HepG2 (cell line): ENCODE measurements around the gene VPS52. TPM values are rescaled to one million over a fixed set of nuclear protein-coding genes. Genes with fewer than 3 reads are reported as not detected.
A peak's percentile ranks its signal among the peaks of the same experiment; 100 is the strongest.

ENCODE experiments used
- ARNTL ChIP-seq: sonication (generic); formaldehyde crosslinking; IDR thresholded peaks from 2 replicates; pipeline ENCODE4 v1.4.0; 2020; ENCODE audit warnings: mild to moderate bottlenecking, missing genetic modification reagents
- CEBPZ ChIP-seq: IDR thresholded peaks from 2 replicates; pipeline ENCODE4 v1.6.1; 2012; ENCODE audit warnings: low read length, improper control_type of control experiment
- DPF2 ChIP-seq: sonication (generic); formaldehyde crosslinking; IDR thresholded peaks from 2 replicates; pipeline ENCODE4 v1.4.0; 2020; ENCODE audit warnings: mild to moderate bottlenecking, low read depth, missing genetic modification reagents, borderline replicate concordance
- NR2F1 ChIP-seq, 2 experiments: fragments of 450-650 bp in 1 of 2; formaldehyde crosslinking in 1 of 2; IDR thresholded peaks; 2 replicates each; pipeline versions ENCODE4 v1.5.0 to v1.6.1; 2016 to 2020; ENCODE audit warnings: mild to moderate bottlenecking in 1 of 2, missing compliant biosample characterization in 1 of 2, missing genetic modification reagents in 1 of 2, moderate library complexity in 1 of 2
- ZFYVE20 ChIP-seq: sonication (generic); formaldehyde crosslinking; IDR thresholded peaks from 2 replicates; pipeline ENCODE4 v1.8.0; 2023; ENCODE audit warnings: low read depth, mild to moderate bottlenecking, moderate library complexity, missing genetic modification reagents, borderline replicate concordance
- ZNF12 ChIP-seq: sonication (generic); formaldehyde crosslinking; IDR thresholded peaks from 2 replicates; pipeline ENCODE4 v1.5.0; 2020; ENCODE audit warnings: missing genetic modification reagents
- ZNF20 ChIP-seq: sonication (generic); formaldehyde crosslinking; IDR thresholded peaks from 2 replicates; pipeline ENCODE4 v1.4.0; 2020; ENCODE audit warnings: mild to moderate bottlenecking, moderate library complexity, missing genetic modification reagents
- ZNF225 ChIP-seq: sonication (generic); formaldehyde crosslinking; IDR thresholded peaks from 2 replicates; pipeline ENCODE4 v1.4.0; 2020; ENCODE audit warnings: mild to moderate bottlenecking, missing genetic modification reagents
- ZNF260 ChIP-seq: sonication (generic); formaldehyde crosslinking; IDR thresholded peaks from 2 replicates; pipeline ENCODE4 v1.4.0; 2020; ENCODE audit warnings: missing genetic modification reagents, low read depth, mild to moderate bottlenecking, borderline replicate concordance
- ZNF737 ChIP-seq: sonication (generic); formaldehyde crosslinking; IDR thresholded peaks from 2 replicates; pipeline ENCODE4 v1.5.0; 2020; ENCODE audit warnings: missing genetic modification reagents, mild to moderate bottlenecking, borderline replicate concordance
- polyA plus RNA-seq, 8 experiments: library from polyadenylated mRNA; depleted of rRNA in 3 of 8; stranded (reverse) in 7 of 8; unstranded in 1 of 8; fragments of >200 nt; fragmentation: Illumina TruSeq in 4 of 8; extraction: Trizol in 4 of 8; gene quantifications; 2 replicates each; pipeline versions ENCODE4 v1.2.1 to v1.2.3, GENCODE V29; 2011 to 2016; ENCODE audit warnings: low read depth in 4 of 8, missing spikeins in 1 of 8, mixed read lengths in 1 of 8; ENCODE audit not compliant: insufficient read depth in 1 of 8
- total RNA-seq, 5 experiments: library from RNA; depleted of rRNA; stranded (reverse); fragments of >200 nt; fragmentation: Illumina TruSeq; extraction: Trizol; gene quantifications; 2 replicates each; pipeline ENCODE4 v1.2.3, GENCODE V29; 2016; ENCODE audit warnings: low read depth in 1 of 5
- TF ChIP-seq, protein P1 (sequence below): sonication (generic); formaldehyde crosslinking; IDR thresholded peaks from 2 replicates; pipeline ENCODE4 v1.4.0; 2020; ENCODE audit warnings: missing genetic modification reagents, borderline replicate concordance
- TF ChIP-seq, protein P2 (sequence below): sonication (generic); formaldehyde crosslinking; IDR thresholded peaks from 2 replicates; pipeline ENCODE4 v1.4.0; 2020; ENCODE audit warnings: missing genetic modification reagents, low read depth, mild to moderate bottlenecking, borderline replicate concordance

VPS52 gene
- total and polyA plus RNA-seq, 2 of the 13 experiments (the other 11 are each of a cell fraction or from before 2014, with no cell fraction given) = 48.9 to 85.5 TPM

DNA sequence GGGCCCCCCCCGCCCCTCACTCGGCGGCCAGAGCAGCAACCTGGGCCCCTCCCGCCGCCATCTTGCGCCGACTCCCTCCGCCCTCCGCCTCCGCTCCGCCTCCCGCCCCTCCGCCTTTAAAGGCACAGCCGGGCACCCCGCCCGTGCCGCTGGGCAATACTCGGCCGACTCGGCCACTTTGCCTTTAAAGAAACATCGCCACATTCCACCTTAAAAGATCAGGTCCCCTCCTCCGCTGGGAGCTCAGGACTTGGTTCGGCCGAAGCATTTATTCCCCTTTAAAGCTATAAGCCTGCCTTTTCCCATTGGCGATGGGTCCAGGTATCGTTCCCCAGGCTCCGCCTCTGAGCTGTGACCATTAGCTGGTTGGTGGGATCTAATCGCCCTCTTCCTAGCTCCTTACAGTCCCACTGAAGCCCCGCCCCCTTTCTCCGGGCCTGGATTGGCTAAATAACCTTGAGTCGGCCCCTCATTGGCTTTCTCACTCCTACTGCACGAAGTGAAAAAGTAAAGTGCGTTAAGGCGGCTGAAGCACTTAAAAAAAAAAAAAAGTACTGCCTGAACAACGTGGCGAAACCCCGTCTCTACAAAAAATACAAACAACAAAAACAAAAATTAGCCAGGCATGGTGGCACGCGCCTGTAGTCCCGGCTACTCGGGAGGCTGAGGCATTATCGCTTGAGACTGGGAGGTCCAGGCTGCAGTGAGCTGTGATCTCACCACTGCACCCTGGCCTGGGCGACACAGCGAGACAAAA, 46.2 kb upstream of the VPS52 start, which contains the start of gene ZBTB22 (continued):
- no peak for TF ChIP-seq ZNF12
- no peak; the same call in 1 of the 2 replicates for TF ChIP-seq ARNTL
- no peak for TF ChIP-seq NR2F1 (CRISPR knock-in tag; IDR thresholded peaks at IDR 0.05)
- TF ChIP-seq ZNF225 = no peak
- TF ChIP-seq ZNF20 (CRISPR knock-in tag) = no peak
- TF ChIP-seq, protein P1, sequence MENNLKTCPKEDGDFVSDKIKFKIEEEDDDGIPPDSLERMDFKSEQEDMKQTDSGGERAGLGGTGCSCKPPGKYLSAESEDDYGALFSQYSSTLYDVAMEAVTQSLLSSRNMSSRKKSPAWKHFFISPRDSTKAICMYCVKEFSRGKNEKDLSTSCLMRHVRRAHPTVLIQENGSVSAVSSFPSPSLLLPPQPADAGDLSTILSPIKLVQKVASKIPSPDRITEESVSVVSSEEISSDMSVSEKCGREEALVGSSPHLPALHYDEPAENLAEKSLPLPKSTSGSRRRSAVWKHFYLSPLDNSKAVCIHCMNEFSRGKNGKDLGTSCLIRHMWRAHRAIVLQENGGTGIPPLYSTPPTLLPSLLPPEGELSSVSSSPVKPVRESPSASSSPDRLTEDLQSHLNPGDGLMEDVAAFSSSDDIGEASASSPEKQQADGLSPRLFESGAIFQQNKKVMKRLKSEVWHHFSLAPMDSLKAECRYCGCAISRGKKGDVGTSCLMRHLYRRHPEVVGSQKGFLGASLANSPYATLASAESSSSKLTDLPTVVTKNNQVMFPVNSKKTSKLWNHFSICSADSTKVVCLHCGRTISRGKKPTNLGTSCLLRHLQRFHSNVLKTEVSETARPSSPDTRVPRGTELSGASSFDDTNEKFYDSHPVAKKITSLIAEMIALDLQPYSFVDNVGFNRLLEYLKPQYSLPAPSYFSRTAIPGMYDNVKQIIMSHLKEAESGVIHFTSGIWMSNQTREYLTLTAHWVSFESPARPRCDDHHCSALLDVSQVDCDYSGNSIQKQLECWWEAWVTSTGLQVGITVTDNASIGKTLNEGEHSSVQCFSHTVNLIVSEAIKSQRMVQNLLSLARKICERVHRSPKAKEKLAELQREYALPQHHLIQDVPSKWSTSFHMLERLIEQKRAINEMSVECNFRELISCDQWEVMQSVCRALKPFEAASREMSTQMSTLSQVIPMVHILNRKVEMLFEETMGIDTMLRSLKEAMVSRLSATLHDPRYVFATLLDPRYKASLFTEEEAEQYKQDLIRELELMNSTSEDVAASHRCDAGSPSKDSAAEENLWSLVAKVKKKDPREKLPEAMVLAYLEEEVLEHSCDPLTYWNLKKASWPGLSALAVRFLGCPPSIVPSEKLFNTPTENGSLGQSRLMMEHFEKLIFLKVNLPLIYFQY = peak; percentile 59; the same call in 1 of the 2 replicates
- TF ChIP-seq ZFYVE20 = no peak
- TF ChIP-seq DPF2 (CRISPR knock-in tag) = no peak
- TF ChIP-seq ZNF737 (CRISPR knock-in tag) = no peak
- no peak for TF ChIP-seq CEBPZ
- TF ChIP-seq, protein P2, sequence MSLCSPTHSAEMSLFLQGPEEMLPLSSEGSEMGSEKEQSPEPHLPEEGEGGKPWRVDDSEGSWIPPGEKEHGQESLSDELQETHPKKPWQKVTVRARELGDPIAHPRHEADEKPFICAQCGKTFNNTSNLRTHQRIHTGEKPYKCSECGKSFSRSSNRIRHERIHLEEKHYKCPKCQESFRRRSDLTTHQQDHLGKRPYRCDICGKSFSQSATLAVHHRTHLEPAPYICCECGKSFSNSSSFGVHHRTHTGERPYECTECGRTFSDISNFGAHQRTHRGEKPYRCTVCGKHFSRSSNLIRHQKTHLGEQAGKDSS (CRISPR knock-in tag) = no peak
- no peak for TF ChIP-seq ZNF260 (CRISPR knock-in tag)
